Measurements from ENCODE around the gene NEU2.

Gene NEU2
- total RNA-seq = 0 reads per million in 2 donors

DNA sequence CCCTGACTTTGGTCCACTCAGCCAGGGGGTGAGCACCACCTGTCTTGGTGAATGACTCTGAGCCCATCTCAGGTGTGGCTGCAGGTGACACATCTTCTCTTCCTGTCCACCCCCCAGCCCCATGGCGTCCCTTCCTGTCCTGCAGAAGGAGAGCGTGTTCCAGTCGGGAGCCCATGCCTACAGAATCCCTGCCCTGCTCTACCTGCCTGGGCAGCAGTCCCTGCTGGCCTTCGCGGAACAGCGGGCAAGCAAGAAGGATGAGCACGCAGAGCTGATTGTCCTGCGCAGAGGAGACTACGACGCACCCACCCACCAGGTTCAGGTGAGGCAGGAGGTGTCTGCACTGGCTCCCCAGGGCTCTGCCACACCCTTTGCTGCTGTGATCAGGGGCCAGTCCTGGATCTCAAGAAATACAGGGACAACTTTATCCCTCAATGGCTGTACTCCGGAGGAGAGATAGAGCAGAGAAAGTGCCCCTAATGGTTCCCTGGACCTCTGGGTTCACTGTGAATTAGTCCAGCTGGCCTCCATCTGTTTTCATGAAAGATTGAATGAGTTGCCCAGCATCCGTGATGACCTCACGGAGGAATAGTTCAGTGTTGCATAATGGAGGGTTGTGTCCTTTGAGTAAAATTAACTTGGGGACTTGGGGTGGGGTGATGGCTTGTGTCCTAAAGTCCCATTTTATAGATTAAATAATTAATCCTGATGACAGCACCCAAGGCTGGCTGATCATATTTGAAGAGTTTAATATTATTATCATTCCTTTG lies at the start of gene NEU2:
TSS of gene NEU2 (plus strand) at position 122 of the 770 bp plus-strand sequence. CDS start at position 122, 0 bp downstream.
- no peak for DNase-seq

DNA sequence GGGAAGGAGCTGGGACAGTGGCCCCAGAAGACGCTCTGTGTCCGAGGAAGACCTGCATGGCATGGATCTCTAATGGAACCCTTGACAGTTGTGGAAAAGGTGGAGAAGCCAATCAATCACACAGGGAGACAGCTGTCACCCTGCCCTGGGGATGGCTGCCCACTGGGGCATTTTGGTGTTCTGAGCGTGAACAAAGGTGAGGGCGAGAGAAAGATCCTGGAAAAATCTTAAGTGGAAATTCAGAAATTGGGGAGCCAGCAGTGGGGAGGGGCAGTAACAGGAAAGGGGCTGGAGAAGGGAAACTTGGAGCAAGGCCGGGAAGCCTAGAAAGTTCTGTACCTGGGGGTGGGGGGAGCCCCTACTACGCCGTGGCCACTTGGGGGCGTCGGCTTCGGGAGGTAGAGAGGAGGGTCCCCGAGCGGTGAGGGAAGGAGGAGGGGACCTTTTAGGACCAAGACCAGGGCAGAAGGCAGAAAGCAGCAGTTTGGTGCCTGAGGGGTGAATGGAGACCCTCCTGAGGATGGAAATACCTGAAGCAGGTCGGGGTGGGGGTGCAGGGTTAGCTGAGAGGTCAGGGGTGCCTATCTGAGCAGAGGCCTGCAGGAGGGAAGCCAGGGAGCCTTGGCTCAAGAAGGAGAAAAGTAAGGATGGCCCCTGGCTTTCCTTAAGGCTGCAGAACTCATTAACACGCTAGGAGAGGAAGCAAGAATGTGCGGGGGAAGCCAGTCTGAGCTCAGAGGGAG lies 49.4 kb upstream of the NEU2 start:
- DNase-seq = no peak

DNA sequence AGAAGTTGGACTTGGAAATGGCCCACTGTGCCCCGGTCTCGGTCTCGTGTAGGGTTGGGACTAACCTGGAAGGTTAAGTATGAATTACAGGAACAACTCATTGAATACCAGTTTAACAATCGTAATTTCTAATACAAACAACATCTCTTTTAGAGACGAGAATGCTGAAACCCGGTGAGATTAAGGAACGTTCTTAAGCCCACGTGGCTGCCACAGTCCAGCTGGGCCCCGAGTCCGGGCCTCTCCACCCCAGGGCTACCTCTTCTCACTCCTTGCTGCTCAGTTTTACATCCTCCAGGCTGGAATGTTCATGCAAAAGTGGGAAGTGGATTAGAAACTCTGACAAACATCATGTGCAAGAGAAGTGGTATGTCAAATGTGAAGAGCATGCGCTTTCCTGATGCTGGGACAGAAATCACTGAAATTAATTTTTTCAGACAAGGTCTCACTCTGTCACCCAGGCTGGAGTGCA lies 48.8 kb upstream of the NEU2 start:
- DNase-seq = no peak

DNA sequence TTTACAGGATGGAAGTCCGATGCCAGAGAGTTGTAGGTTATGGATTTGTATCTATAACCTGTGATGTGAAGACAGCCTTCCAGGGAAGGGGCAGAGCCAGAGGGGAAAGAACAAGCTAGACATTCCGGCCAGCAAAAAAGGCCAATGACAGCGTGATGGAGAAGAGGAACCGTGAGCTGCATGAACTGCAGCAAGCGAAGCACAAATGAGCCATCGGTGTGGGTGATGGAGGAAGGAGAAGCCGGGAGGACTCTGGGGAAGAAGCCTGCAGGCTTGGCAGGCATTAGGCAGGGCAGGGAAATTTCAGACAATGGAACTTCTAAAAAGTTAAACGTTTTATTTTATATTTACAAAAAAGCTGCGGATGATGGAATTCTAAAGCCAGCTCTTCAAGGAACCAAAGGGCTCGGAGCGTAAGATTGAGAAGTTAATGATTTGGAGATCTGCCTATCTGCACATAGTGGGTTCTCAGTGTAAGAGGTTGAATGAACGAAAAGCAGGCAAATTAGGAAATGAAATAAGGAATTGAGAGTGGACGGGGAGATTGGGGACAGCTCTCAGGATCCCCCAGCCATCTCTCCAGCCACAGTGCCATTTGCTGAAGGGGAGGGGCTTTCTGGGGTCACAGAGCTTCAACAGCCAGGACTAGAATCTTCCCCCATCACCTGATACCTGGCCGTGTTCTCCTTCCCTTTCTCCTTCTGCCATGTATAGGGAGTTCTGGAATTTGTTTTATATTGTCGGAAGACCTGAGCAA lies 47.8 kb upstream of the NEU2 start:
- no peak for DNase-seq

DNA sequence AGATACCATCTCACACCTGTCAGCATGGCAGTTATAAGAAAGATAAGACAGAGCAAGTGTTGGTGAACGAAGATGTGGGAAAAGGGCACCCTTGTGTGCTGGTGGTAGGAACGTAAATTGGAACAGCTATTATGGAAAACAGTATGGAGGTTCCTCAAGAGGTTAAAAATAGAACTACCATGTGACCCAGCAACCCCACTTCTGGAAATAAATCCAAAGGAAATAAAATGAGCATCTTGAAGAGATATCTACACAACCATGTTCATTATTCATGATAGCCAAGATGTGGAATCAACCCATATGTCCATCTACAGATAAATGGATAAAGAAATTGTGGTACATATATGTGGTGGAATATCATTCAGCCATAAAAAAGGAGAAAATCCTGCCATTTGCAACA lies 46.3 kb upstream of the NEU2 start:
- no peak for DNase-seq

DNA sequence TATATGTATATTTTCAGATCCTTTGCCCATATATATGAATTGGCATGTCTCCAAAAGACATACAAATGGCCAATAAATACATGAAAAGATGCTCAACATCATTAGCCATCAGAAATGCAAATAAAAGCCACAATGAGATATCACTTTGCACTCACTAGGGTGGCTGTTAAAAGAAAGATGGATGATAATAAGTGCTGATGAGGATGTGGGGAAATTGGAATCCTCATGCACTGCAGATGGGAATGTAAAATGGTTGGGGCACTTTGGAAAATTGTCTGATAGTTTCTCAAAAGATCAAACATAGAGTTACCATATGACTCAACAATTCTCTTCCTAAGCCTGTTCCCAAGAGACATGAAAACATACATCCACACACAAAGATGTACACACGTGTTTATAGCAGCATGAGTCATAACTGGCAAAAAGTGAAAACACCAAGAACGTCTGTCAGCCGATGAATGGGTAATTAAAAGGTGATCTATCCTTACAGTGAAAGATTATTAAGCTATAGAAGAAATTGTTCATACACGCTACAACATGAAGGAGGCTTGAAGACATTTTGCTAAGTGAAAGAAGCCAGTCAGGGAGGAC lies 39.1 kb upstream of the NEU2 start:
- peak in 1 of 5 experiments; percentile 12 for DNase-seq

DNA sequence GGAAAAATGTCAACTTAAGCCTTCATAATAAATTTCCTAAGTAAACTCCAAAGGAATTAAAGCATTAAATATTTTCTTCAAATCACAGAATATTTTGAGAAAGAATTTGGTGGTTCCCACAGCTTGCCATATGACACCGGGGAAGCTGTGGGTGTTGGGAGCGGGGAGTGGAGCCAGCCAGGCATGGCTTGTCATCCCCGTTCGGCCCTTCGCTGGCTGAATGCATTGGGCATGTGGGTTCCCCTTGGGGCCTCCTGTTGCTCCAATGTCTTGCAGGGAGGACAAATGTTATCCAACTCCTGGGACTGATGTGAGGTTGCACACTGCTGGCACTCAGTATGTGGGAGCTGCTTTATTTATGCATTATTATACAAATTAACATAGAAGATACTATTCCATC lies 38.0 kb upstream of the NEU2 start:
- DNase-seq = no peak

DNA sequence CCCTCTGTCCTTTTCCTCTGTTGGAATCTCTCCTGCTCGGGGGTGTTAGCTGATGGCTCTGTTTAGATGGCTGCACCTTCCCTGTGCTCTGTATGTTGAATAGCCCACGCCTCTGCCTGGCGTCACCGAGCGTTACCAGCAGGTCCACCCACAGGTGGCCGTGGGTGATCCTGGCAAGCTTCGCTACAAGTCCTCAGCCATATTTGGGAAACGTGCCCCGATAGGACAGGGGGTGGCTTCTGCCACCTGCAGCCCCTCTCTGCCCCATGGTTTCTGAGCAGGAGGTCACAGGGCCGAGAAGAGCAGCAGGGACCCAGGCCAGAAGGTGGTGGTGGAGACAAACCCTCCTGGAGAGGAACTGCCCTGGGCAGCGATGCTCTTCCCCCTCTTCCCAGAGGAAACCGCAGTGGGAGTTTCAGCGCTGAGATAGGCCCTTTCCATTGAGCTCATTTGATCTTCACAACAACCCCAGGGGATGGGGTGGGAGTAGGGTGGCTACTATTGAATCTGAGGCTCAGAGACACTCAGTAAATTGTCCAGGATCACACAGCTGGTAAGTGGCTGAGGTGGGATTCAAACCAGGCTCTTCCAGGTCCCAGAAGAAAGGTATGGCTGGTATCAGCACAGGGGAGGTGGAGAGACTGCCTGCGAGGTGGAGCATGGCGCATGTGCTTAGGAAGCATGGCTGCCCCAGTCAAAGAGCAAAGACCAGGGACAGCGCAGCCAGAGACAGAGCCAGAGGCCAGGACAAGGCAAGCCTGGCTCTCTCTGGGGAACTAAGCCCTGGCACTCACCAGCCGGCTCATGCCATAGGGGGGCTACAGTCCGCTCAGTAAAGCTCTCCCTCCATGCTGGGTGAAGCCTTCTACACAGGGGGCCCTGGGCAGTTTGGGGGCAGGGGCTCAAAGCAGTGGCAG lies 34.5 kb upstream of the NEU2 start:
- DNase-seq = no peak

DNA sequence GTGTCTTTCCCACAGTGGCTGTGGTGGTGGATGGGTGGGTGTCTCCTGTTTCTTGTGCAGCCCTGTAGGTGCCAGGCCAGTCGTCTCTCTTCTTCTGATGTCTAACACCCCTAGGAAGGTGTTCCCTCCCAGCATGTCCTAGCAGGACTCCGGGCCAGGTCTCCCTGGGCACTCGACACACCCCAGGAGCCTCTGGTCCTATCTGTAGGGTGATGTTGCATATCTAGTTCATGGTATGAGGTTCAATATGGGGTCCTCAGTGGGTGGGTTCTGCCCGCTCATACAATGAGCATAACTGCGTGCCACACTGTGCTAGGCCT lies 33.8 kb upstream of the NEU2 start:
- DNase-seq = no peak

DNA sequence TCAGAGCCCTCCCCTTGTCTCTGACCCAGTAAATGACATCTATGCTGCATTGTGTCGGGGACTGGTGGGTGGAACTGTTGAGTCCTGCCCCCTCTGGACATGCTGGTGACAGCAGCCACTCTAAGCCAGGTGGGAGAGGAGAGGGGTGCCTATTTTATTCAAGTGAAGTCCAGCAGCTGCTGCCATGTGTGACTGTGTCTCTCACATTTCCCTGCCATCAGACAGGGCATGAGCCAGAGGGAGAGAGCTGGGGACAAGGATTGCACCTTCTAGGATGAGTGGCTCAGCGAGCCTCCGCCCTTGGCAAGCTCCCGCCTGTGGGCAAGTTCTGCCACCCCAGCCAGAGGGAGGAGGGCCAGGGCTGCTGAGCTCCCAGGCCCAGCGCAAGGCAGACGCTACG lies 33.1 kb upstream of the NEU2 start:
- DNase-seq = no peak

DNA sequence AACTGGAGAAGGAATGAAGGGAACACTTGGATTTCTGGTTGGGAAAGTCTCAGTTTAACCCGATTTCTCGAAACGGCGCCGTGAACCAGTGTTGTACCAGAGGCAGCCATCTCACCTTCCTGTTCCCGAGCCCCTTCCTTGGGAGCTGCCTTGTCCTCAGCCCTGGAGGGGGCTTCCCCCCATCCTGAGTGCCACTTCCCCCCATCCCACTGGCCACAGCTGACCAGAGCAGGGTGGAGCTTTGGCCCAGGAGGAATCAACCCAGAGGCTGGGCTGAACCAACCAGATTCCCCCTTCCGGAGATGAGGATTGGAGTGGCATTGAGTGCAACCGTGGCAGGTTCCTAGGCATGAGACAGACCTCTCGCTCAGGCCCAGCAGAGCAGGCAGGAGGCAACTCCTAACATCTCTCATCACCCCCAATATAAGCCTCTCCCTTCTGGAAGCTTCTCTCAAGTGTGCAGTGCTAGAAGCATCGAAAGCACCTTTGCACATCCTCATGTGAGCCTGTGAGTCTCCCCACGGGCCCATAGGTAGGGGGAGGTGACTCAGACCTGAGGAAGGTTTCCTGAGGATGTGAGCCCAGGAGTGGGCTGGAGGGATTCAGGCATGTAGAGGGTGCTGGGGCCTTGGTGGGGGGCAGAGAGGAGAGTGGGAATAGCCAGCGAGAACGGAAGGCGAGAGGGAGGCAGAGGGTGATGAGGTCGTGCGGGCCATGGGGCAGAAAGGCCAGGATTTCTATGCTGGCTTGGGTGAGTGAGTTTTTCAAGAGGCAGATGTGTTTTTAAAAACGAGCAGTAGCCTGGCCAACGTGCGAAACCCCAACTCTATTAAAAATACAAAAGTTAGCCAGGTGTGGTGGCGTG lies 31.4 kb upstream of the NEU2 start:
- no peak for DNase-seq

DNA sequence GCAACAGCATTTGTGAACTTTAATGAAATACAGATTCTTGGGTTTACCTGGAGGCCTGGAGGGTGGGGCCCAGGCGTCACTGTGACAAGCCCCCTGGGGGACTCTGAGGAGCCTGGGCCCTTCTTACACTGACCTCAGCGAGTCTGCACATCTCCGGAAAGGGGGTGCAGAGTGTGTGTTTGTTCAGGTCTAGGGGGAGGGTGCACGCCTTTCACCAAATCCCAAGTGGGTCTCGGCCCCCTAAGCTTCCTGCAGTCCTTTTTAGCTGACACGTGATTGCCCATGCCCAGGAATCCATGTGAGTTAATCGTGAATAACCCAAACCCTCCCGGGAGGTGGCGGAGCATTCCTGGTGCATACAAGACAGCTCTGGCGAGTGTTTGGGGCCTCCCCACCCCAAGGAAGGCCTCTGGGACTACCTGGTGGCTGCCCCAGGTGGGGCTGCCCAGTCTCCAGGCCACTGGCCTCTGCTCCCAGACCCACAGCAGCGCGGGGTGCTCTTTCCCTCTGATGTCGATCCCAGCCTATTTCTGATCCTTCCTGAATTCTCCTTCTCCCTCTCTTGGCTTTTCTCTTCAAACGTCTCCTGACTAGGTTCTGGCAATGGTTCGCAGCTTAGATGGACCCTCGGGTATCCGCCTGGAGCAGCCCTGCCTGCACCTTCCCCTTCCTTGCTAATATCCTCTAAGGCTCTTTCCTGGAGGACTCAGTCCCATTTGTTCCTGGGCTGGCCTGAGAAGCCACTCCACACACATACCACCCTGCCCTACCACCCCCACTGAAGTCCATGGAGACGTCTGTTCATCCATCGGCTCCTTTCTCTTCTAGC lies 29.4 kb upstream of the NEU2 start:
- DNase-seq = no peak

DNA sequence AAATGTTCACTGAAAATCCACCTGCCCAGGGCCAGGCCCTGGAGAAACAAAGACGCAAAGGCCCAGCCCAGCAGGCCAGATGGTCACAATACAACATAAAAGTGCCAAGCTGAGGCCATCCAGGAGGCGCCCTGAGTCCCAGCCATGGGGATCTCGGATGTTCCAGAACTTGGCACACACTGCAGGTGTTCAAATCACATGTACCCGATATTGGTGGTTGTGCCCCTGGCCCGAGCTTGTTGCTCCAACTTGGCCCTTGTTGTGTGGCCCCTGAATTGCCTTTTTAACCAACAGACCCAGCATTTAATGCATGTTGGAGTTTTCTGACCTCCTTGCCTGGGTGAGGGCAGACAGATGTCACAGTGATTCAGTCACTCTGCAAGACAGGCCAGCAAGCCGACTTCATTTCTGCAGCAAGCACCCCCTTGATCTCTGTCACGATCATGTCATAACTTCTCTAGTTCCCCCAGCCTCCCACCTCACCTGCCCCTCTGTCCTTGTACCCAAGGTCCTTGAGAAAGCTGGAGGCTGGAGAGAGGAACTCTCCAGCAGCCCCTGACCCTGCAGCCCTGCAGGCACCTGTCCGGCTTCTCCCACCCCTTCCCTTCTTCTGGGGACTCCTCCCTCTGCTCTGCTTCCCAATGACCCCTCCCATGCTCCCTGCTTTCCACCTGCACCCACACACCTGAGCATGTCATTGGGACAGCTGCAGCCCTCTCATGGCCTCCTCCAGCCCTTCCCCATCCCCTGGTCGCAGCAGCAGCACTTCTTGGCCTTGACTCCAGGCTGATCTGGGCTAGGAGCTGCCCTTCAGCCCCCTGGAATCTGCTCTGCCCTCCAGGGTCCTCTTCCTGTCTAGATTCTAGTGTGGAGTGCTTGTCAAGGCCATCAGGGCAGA lies 28.6 kb upstream of the NEU2 start:
- no peak for DNase-seq

DNA sequence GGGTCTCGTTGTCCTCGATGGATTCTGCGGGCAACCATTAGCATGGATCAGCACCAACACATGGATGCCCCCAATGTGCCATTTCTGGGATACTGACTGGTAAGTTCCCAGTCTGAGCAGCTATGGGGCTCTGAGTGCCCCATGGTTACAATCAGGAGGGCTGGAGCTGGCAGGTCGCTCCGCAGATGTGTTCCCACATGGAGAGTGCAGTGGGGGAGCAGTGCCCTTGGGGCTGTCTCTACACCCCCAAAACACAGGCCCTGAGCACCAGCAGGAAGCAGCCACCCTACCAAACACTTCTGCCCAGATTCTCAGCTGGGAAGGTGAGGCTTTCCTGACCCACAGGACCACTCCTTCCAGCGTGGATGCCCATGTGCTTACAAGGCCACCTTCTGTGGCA lies 27.4 kb upstream of the NEU2 start:
- DNase-seq = no peak

DNA sequence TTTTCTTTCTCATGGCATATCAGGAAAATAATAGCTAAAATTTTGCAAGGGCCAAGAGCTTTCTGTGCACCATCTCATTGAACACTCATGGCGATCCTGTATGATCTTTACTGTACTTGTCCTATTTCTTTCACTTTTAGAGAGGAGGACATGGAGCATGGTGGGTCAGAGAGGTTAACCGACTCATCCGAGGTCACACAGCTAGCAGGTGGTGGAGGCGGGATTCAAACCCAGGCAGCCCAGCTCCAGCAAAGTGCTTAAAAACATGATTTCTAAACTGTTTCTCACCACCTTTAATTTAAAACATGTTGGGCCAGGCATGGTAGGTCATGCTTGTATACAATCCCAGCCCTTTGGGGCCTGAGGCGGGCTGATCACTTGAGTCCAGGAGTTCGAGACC lies 25.8 kb upstream of the NEU2 start:
- DNase-seq = no peak

DNA sequence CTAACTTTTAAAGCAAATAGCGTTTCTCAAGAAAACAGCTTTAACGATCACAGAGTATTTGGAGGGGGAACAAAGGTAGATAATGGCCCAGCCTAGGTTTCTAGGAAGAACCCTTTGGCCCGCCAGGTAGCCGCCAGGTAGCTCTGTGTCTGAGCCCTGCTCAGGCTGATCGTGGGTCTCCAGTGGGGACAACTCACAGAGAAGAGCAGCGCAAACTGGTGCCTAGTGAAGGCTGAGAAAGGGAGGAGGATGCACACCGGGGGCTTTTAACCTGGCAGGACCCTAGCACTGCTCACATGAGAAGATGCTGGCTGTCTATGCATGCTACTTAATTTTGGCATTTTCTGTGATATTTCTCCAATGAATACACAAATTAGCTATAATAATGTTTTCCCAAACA lies 25.2 kb upstream of the NEU2 start:
- DNase-seq = no peak

DNA sequence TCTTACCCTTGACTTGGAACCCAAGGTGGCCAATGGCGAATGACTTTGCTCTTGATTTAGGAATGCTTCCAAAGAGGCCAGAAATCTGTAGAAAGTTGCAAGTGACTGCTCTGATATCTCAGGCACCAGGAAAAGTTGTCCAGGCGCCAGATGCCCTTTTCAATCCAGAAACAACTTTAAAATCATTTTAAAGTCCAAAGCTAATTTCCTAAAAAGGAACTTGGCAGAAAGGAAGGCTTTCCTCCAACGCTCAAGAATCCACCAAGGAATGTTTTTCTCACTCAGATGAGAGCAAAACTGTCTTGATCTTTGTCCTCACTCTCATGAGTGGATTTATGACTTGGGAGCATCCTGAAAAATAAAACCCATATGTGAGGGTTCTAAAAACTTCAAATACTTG lies 24.7 kb upstream of the NEU2 start:
- no peak for DNase-seq

DNA sequence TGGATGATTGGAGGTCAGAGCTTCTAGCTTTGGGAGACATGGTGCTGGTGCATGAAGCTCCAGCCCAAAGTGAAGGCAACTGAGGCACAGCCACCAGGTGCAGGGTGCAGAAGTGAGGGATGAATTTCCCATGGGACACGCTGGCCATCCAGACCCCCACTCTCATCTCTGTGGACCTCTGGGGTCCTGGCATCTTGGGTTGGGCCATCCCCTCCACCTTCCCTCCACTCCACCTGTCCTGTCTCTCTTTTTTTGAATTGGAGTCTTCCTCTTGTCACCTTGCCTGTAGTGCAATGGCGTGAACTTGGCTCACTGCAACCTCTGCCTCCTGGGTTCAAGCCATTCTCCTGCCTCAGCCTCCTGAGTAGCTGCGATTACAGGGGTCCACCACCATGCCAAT lies 22.8 kb upstream of the NEU2 start:
- DNase-seq = no peak

Data from T-helper 2 cell (primary cell).